DMS 273 treated with DMSO at 0.1 percent for 48 hours (cell line): ENCODE measurements around the gene APLF.

Source experiments
- DNase-seq: peaks from one replicate; lab custom pipeline; 2025; lab: John Stamatoyannopoulos, UW

Gene APLF

GRCh38 chr2:68467077-68467960, at the start of gene APLF, which contains the start of gene FBXO48:
TSS of gene APLF (plus strand) at chr2:68467585. CDS start at chr2:68467732, 147 bp downstream.
TSS of gene FBXO48 (minus strand) at chr2:68467294. CDS start at chr2:68465145, 2,149 bp downstream.
- DNase-seq: peak; percentile 97

DNA sequence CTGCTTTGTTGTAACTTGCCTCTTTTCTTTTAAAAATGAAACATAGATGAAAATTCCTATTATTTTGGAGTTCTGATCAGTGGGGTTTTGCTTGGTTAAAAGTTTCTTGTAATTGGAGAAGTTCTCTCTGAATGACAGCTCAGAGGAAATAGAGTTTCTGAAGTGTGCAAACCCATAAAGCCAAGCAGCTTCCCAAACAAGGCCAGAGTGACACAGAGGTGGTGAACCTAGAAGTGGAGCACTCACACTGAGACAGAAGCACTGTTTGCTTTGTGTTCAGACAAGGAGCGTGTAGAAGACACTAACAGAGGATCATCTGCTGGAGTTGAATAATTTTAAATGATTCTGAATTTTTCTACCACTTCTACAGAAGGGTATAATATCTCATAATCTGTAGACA, 49.5 kb upstream of the APLF start:
- DNase-seq: no peak

DNA sequence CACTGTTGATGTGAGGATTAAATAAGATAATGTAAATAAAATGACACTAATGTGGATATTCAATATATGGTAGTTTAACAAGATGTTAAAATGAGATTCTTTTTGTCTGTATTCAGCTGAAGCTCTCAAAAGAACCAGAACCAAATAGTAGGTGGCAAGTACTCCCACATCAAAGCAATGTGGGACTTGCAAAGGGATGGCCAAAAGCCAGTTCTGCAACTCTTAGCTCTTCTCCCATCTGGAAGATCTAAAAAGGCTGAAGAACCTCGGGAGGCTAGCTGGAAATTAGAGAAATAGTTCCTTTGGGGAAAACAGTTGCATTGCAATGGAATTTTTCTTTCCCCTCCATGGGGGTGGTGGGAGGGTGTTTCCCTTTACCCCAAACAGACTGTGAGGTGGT, 49.0 kb upstream of the APLF start:
- DNase-seq: no peak

GRCh38 chr2:68418855-68419254, 48.5 kb upstream of the APLF start:
- DNase-seq: no peak

- no peak for DNase-seq
Measured at GRCh38 chr2:68420254-68420910, 47.0 kb upstream of the APLF start.

GRCh38 chr2:68423966-68424650, 43.3 kb upstream of the APLF start:
- no peak for DNase-seq

GRCh38 chr2:68425503-68425902, 41.9 kb upstream of the APLF start:
- DNase-seq: no peak

GRCh38 chr2:68426446-68426845, 40.9 kb upstream of the APLF start:
- DNase-seq: no peak

- no peak for DNase-seq
Measured at GRCh38 chr2:68426848-68427579, 40.4 kb upstream of the APLF start.

- no peak for DNase-seq
Measured at GRCh38 chr2:68428126-68428525, 39.3 kb upstream of the APLF start.

GRCh38 chr2:68428746-68429145, 38.6 kb upstream of the APLF start:
- DNase-seq: no peak

- no peak for DNase-seq
Measured at GRCh38 chr2:68429311-68429826, 38.0 kb upstream of the APLF start.

- DNase-seq: no peak
Measured at GRCh38 chr2:68431316-68431972, 35.9 kb upstream of the APLF start.

DNA sequence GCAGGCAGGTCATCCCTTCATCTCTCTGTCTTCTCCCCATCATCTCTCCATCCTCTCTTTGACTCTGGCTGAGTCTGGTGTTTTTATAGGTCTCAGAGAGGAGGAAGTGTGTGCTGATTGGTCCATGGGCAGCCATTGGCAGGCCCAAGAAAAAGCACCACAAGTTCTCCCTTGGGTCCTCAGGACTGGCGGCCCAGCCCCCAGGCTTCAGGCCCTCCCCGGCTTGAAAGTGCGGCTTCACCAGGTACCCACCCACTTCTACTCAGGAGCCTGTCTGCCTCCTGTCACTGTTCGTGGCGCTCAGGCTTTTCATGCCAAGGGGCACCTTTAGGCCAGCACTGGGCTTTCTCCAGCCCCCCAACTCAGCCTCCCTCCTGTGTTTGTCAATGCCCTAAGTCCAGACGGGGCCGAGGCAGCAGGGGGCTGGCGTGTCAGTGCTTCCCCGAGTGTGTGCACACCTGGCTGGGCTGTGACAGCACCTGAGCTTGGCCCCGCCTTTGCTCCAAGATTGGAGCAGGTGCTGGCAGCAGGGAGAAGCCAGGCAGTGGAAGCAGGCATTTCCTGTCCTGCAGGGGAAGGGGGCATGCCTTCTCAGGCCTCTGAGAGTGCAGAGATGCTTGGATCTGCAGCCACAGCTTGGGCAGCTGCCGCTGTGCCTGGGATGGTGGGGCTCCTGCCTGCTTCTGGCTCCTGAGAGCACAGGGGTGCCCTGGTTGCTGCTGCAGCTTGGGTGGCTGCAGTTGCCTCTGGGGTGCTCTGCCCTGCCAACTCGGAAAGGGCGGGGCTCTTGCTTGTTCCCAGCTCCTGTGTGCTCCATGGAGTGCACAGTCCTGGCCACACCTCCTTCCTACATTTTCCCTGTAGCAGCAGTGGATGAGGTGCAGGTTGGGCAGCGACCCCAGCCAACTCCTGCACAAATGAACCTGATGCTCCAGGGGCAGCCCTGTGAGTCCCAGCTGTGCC, 34.4 kb upstream of the APLF start:
- no peak for DNase-seq

DNA sequence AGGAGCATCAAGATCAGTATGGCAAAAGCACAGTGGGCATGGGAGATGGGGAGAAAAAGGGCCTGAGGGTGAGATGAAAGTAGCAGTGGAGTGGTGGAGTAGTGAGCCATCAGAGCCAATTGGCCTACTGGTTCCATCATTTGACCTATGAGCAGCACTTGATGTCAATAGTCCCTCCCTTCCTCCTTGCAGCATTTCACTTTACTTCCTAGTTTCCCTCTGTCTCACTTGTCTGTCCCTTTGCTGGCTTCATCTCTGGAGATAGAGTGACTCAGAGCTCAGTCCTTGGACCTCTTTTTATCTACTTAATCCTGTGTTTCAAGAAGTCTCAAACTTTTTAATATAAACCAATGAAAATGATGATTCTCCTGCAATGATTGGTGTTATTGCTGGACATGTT, 32.4 kb upstream of the APLF start:
- DNase-seq: no peak

- no peak for DNase-seq
Measured at GRCh38 chr2:68435615-68436014, 31.8 kb upstream of the APLF start.

DNA sequence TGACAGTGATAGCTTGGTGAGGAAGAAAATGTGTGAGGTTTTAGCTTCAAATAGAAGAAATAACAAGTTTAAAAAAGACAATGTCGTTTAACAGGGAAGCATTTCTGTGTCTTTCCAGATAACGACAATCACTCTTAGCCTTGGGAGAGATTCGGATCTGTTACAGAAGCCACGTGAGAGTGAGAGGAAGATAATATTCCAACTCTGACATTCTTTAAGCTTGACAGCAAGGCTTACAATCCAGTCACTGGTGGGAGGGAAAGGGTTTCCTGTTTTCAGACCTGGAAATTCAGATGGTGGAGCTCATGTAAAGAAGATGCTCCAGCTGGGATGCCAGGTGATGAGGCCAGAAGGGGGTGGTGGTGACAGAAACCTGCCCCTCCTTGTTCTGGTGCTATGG, 31.1 kb upstream of the APLF start:
- DNase-seq: no peak

DNA sequence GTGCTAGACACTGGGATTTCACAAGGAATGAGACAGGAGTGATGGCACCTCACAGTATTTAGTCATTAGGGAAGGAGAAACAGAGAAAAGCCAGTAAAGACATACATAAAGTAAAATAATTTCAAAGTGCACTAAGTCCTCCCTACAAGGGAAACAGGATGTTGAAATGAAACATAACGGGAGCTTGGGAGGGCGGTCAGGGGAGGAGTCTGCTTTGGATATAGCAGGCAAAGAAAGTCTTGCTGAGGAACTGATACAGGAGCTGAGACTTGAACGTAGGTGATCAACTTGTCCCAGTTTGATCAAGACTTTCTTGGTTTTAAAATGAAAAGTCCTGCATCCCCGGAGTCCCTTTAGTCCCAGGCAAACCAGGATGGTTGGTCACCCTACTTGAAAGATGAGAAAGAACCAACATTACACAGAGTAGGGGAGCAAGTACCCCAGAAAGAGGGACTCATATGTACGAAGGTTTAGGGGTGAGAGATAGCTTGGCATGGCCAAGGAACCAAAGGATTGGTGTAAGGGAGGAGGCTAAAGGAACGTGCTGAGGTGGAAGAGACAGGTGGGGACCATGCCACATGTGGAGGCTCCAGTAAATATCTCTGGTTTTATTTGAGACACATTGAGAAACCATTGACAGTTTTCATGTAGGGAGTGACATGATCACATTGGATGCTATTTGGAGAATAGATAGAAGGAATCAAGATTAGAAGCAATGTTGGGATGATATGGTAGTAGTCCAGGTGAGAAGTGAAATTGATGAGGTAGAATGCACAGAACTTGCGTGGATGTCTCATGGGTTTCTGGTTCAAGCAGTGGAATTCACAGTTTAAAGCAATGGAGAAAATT, 28.7 kb upstream of the APLF start:
- no peak for DNase-seq
